Body of pancreas (tissue), 4 donors: ENCODE measurements around the gene SCYGR4. TPM values are rescaled to one million over a fixed set of nuclear protein-coding genes. Genes with fewer than 3 reads are reported as not detected.

ENCODE experiments used
- ATAC-seq: fragments of 150-250 bp; one replicate; pipeline ENCODE4 v1.9.1; 2016
- DNase-seq, 4 donors: peaks; one replicate each; pipeline ENCODE4 v3.0.0-alpha.2; 2019
- H3K27ac ChIP-seq, 4 donors: fragments of 200-600 bp; sonication (generic); 1 replicate in 3 of 4; 2 replicates in 1 of 4; pipeline versions ENCODE4 v1.5.1 to v1.6.1; 2016 to 2019; ENCODE audit warnings: mild to moderate bottlenecking in 1 of 4, mixed read lengths in 1 of 4, moderate library complexity in 1 of 4
- H3K27me3 ChIP-seq, 2 donors: fragments of 200-600 bp; sonication (generic); one replicate each; pipeline ENCODE4 v1.6.0; 2016; ENCODE audit warnings: mild to moderate bottlenecking in 1 of 2
- H3K36me3 ChIP-seq, 2 donors: fragments of 200-600 bp; sonication (generic); replicated peaks in 1 of 2; 2 replicates each; pipeline ENCODE4 v1.5.1; 2016; ENCODE audit warnings: low read depth in 2 of 2; ENCODE audit not compliant: insufficient read depth in 1 of 2
- H3K4me1 ChIP-seq: fragments of 200-600 bp; sonication (generic); one replicate; pipeline ENCODE4 v1.6.0; 2016
- H3K4me3 ChIP-seq, 2 donors: fragments of 200-600 bp; sonication (generic); 1 replicate in 1 of 2; 2 replicates in 1 of 2; pipeline ENCODE4 v1.5.1; 2016 to 2019
- H3K9me3 ChIP-seq, 3 donors: fragments of 200-600 bp; sonication (generic); 1 replicate in 2 of 3; 2 replicates in 1 of 3; pipeline ENCODE4 v1.5.1; 2016
- CTCF ChIP-seq, 7 experiments: fragments of 450-650 bp in 4 of 7; fragments of 200-600 bp in 3 of 7; sonication (generic) in 3 of 7; IDR thresholded peaks; one replicate each; pipeline ENCODE4 v1.5.1; 2016 to 2019; ENCODE audit warnings: antibody characterized with exemption in 7 of 7
- POLR2A ChIP-seq, 3 donors: fragments of 450-650 bp; IDR thresholded peaks; one replicate each; pipeline ENCODE4 v1.6.1; 2016; ENCODE audit warnings: antibody characterized with exemption in 3 of 3, mild to moderate bottlenecking in 2 of 3
- WGBS, 2 donors: methylation state at CpG; one replicate each; pipeline ENCODE4 v1.1.5; 2017; 5-methylcytosine and 5-hydroxymethylcytosine counted together
- intact Hi-C: fragments of 100-400 bp; cut with DNase I; formaldehyde crosslinking; loops from one replicate; pipeline ENCODE4 v1.15.1; 2023
- total RNA-seq, 2 donors: library from RNA; depleted of rRNA; stranded (reverse); fragments of >200 nt; gene quantifications; one replicate each; pipeline ENCODE4 v1.1.0, GENCODE V29; 2016

SCYGR4 gene
- not detected for total RNA-seq

GRCh38 chr2:227617316-227618230, at the start of gene SCYGR4:
Gene SCYGR4 (plus strand): TSS chr2:227617498. CDS start chr2:227617498, 0 bp downstream.
- intact Hi-C loops, result no loop called here
- H3K9me3 ChIP-seq, result no peaks in the 10 kb centered on the region
- no peak for ATAC-seq
- H3K27me3 ChIP-seq, result no peaks in the 10 kb centered on the region
- 68 to 70% methylated on average over 11 to 17 of the region's 20 CpGs for WGBS, 2 donors
- no peaks in the 10 kb centered on the region for H3K4me1 ChIP-seq
- TF ChIP-seq POLR2A (IDR thresholded peaks at IDR 0.05) (no peak), CTCF (IDR thresholded peaks at IDR 0.05) (no peak)
- no peak within 1 kb of the TSS for H3K4me3 ChIP-seq
- no peak for DNase-seq
- H3K27ac ChIP-seq, result no peak within 1 kb of the TSS
- H3K36me3 ChIP-seq, result no peaks in the 10 kb centered on the region

GRCh38 chr2:227568852-227569169, 48.5 kb upstream of the SCYGR4 start:
- Histone ChIP-seq H3K27ac (no peak overlapping the region), H3K4me3 (no peak overlapping the region), H3K36me3 (peaks cover 0 to 2% of the 10 kb centered on the region in 2 donors), H3K4me1 (no peaks in the 10 kb centered on the region), H3K27me3 (no peaks in the 10 kb centered on the region), H3K9me3 (no peaks in the 10 kb centered on the region)
- no peak for DNase-seq
- intact Hi-C loops, result no loop called here
- TF ChIP-seq POLR2A (IDR thresholded peaks at IDR 0.05) (no peak), CTCF (IDR thresholded peaks at IDR 0.05) (no peak)
- WGBS, 2 donors, result 83 to 84% methylated on average over 2 of the region's 2 CpGs
- no peak for ATAC-seq

- no peak for DNase-seq
- Histone ChIP-seq H3K36me3 (no peaks in the 10 kb centered on the region), H3K27ac (no peak overlapping the region), H3K4me1 (no peaks in the 10 kb centered on the region), H3K27me3 (no peaks in the 10 kb centered on the region), H3K9me3 (no peaks in the 10 kb centered on the region), H3K4me3 (no peak overlapping the region)
- WGBS, 2 donors, result 33 to 45% methylated on average over 1 of the region's 1 CpG
- no peak for ATAC-seq
- intact Hi-C loops, result no loop called here
- TF ChIP-seq POLR2A (IDR thresholded peaks at IDR 0.05) (no peak), CTCF (IDR thresholded peaks at IDR 0.05) (no peak)
Measured at GRCh38 chr2:227570615-227571014, 46.7 kb upstream of the SCYGR4 start.

GRCh38 chr2:227576110-227576509, 41.2 kb upstream of the SCYGR4 start:
- H3K9me3 ChIP-seq, result no peaks in the 10 kb centered on the region
- ATAC-seq (no peak), DNase-seq (no peak)
- no peak overlapping the region for H3K27ac ChIP-seq
- no peak for TF ChIP-seq POLR2A (IDR thresholded peaks at IDR 0.05)
- TF ChIP-seq CTCF (IDR thresholded peaks at IDR 0.05), result no peak
- no peaks in the 10 kb centered on the region for H3K4me1 ChIP-seq
- intact Hi-C loops, result no loop called here
- H3K27me3 ChIP-seq, result no peaks in the 10 kb centered on the region
- no peak overlapping the region for H3K4me3 ChIP-seq
- H3K36me3 ChIP-seq, result no peaks in the 10 kb centered on the region

- H3K4me1 ChIP-seq, result no peaks in the 10 kb centered on the region
- no peak for ATAC-seq
- no peaks in the 10 kb centered on the region for H3K9me3 ChIP-seq
- WGBS, 2 donors, result 58 to 61% methylated on average over 2 of the region's 2 CpGs
- no peaks in the 10 kb centered on the region for H3K36me3 ChIP-seq
- H3K27ac ChIP-seq, result no peak overlapping the region
- intact Hi-C loops, result no loop called here
- TF ChIP-seq POLR2A (IDR thresholded peaks at IDR 0.05) (no peak), CTCF (IDR thresholded peaks at IDR 0.05) (no peak)
- H3K27me3 ChIP-seq, result no peaks in the 10 kb centered on the region
- DNase-seq, result no peak
- no peak overlapping the region for H3K4me3 ChIP-seq
Measured at GRCh38 chr2:227576812-227577211, 40.5 kb upstream of the SCYGR4 start.
